ENCODE measurements around the gene DLG2. TPM values are rescaled to one million over a fixed set of nuclear protein-coding genes. Genes with fewer than 3 reads are reported as not detected.
"Not testable (repeated sequence)": the region's sequence is repeated elsewhere in the genome, so short reads cannot be mapped to it uniquely, and the experiment has no call there.

Gene DLG2
- polyA plus RNA-seq, 6 donors from 2014 or later = 0.93 to 2.4 (median 1.3) TPM

DNA sequence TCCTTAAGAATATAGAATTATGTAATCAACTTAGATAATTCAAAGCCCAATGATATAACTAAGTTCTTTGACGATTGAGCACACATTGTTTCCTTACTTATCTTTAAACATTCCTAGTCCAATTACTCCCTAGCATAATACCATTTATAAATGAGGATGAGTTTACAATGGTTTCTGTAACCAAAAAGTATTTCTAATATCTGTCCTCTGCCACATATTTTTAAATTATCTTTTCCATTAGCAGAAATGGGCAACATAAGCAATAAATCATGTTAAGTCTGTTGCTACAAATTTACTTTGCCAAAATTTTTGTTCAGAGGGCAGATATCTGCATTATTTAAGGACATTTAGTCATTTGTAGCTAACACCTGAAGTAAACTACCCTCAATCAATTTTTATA lies 31.0 kb upstream of the DLG2 start:
- H3K4me1 Mint-ChIP-seq = peaks cover 19 to 38% (median 33%) of the 10 kb centered on the region in 3 donors
- H3K36me3 Mint-ChIP-seq = peaks cover 12% of the 10 kb centered on the region in 2 donors
- no peak for DNase-seq
- no peak overlapping the region for H3K4me3 Mint-ChIP-seq
- ATAC-seq (ENCODE audit: low read depth in 2 of 2) = no peak
- H3K27ac Mint-ChIP-seq = no peak overlapping the region
- H3K27me3 Mint-ChIP-seq = no peaks in the 10 kb centered on the region
- H3K9me3 Mint-ChIP-seq = no peaks in the 10 kb centered on the region

DNA sequence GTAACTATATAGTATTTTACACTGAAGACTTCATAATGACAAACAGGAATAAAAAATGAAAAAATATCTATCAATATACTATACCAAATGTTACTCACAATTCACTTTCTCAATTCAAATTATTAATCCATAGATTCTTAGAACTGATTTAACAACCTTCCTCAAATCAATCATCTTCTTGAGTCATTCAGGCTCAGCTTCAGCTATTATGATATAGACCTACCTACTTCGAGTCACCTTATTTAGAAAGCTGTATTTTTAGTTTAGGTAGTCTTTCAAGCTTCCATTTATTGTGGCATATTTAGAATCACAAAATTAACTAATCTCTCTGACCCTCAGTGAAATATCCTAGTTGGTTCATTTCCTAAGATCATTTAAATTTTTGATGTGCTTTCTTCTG lies 29.6 kb upstream of the DLG2 start:
- H3K36me3 Mint-ChIP-seq = peaks cover 12% of the 10 kb centered on the region in 2 donors
- no peaks in the 10 kb centered on the region for H3K9me3 Mint-ChIP-seq
- ATAC-seq (ENCODE audit: low read depth in 2 of 2) (no peak), DNase-seq (no peak)
- peak overlapping the region in 1 of 8 donors; percentile 25 for H3K4me3 Mint-ChIP-seq
- H3K27ac Mint-ChIP-seq = peak overlapping the region in 1 of 6 donors; percentile 7
- H3K27me3 Mint-ChIP-seq = no peaks in the 10 kb centered on the region
- H3K4me1 Mint-ChIP-seq = peaks cover 14 to 36% (median 27%) of the 10 kb centered on the region in 3 donors

GRCh38 chr11:85654343-85654742 lies 27.2 kb upstream of the DLG2 start:
- not testable (repeated sequence) for H3K27ac Mint-ChIP-seq; DNase-seq; H3K27me3 Mint-ChIP-seq; H3K4me3 Mint-ChIP-seq; H3K9me3 Mint-ChIP-seq; ATAC-seq (ENCODE audit: low read depth in 2 of 2); H3K36me3 Mint-ChIP-seq
- H3K4me1 Mint-ChIP-seq = peaks cover 5 to 23% (median 16%) of the 10 kb centered on the region in 3 donors

DNA sequence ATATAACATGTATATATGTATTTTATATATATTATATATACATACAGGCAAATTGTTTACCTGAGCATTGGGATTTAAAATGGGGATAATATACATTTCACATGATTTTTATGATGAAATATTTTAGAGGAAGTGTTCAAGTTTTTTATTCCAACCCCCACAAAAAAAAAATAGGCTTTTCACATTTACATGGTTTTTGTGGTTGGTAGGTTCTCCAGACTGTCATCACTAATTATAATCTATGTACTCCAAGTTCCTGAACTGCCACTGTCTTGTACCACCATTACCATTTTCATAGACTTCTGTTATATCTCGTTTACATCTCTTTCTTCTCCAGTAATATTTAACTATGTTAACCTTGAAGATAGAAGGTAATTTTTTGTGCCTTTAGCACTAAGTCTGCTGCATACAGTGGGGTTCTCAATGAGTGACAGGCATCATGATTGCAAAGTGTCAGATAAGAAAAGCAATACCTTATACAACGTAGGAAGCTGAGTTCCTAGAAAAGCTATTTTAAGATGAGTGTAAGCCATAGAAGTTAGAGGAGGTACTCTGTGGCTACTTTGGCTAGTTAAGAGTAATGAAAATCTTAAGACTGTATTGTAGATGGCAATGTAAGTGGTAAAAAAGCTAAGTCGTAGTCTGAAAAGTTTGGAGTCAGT lies 25.8 kb upstream of the DLG2 start:
- Mint-ChIP-seq H3K27ac (peak overlapping the region in 1 of 6 donors; percentile 38), H3K27me3 (no peaks in the 10 kb centered on the region), H3K4me3 (no peak overlapping the region), H3K36me3 (no peaks in the 10 kb centered on the region), H3K4me1 (peaks cover 11 to 28% (median 16%) of the 10 kb centered on the region in 3 donors), H3K9me3 (no peaks in the 10 kb centered on the region)
- no peak for DNase-seq
- ATAC-seq (ENCODE audit: low read depth in 2 of 2) = no peak

DNA sequence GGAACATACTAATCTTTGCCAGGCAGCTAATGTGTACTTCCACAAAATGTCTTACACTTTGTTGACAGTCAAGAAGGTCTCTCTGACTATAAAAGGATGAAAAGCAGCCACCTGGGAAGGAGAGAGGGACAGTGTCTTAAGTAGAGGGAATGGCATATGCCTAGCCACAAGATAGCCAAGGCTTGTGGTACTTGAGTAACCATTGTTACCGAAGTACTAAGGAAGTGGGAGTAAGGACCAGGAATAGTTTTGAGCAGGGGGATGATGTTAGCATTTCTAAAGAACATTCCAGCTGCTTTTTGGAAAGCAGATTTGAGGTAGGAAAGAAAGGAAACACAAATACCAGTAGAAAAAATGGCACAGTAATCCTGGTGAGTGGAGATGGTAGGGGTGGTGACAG lies 24.0 kb upstream of the DLG2 start:
- Mint-ChIP-seq H3K36me3 (no peaks in the 10 kb centered on the region), H3K27me3 (no peaks in the 10 kb centered on the region), H3K27ac (no peak overlapping the region), H3K4me3 (peak overlapping the region in 1 of 8 donors; percentile 6), H3K4me1 (peaks cover 14 to 37% (median 16%) of the 10 kb centered on the region in 3 donors), H3K9me3 (no peaks in the 10 kb centered on the region)
- no peak for ATAC-seq (ENCODE audit: low read depth in 2 of 2)
- DNase-seq = no peak

DNA sequence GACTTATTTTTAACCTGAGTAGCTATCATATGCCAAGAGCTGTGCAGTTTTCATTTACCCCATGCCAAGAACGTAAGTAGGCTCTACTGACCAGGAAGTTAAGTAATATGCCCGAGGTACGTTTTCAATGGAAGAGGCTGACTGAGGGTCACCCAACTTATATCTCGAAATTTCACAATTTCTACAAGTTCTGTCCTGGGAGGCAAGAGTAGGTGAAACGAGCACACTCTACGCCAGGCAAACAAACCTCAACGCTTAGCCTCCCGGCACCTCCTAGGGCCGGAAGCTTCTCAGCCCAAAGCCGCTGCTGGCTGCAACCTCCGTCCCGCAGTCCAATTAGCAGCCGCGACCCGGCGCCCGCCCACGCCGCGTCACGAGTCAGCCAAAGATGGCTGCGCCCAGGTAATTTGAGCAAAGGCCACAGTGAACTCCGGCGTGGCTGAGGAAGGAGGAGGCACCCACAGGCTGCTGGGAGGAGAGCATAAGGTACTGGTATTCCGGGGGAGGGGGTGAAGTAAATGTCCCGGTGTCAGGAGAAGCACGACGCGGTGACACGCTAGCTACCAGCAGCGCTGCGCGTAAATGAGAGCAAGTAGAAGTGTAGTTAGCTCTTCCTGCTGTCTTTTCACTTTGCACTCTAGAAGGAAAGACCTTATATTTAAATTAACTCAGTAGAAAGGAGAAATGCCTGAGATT lies 20.6 kb upstream of the DLG2 start, which contains the start of gene TMEM126A:
TSS of gene TMEM126A (plus strand) at position 364 of the 696 bp plus-strand sequence. CDS start 2,289 bp downstream, outside the sequence.
- Mint-ChIP-seq H3K27me3 (peaks cover 16 to 23% (median 21%) of the 10 kb centered on the region in 3 donors), H3K36me3 (no peaks in the 10 kb centered on the region), H3K9me3 (no peaks in the 10 kb centered on the region), H3K4me1 (peaks cover 10 to 35% (median 14%) of the 10 kb centered on the region in 3 donors), H3K27ac (peak within 1 kb of the TSS; percentile 94 to 98 (median 96)), H3K4me3 (peak within 1 kb of the TSS; percentile 90 to 100 (median 98))
- peak; percentile 87 for DNase-seq
- ATAC-seq (ENCODE audit: low read depth in 2 of 2) = peak; percentile 99

GRCh38 chr11:85647078-85647477 lies 19.9 kb upstream of the DLG2 start:
- Mint-ChIP-seq H3K27me3 (peaks cover 20 to 28% (median 28%) of the 10 kb centered on the region in 3 donors), H3K36me3 (no peaks in the 10 kb centered on the region), H3K27ac (peak overlapping the region; percentile 94 to 98 (median 96)), H3K9me3 (no peaks in the 10 kb centered on the region), H3K4me3 (peak overlapping the region; percentile 90 to 100 (median 98)), H3K4me1 (peaks cover 10 to 30% (median 14%) of the 10 kb centered on the region in 3 donors)
- DNase-seq (no peak), ATAC-seq (ENCODE audit: low read depth in 2 of 2) (no peak)

- peaks cover 0 to 12% (median 5%) of the 10 kb centered on the region in 3 donors for H3K4me1 Mint-ChIP-seq
- H3K4me3 Mint-ChIP-seq = peak overlapping the region in 1 of 8 donors; percentile 16
- H3K36me3 Mint-ChIP-seq = no peaks in the 10 kb centered on the region
- no peak overlapping the region for H3K27ac Mint-ChIP-seq
- peaks cover 20 to 35% (median 33%) of the 10 kb centered on the region in 3 donors for H3K27me3 Mint-ChIP-seq
- ATAC-seq (ENCODE audit: low read depth in 2 of 2) (no peak), DNase-seq (no peak)
- no peaks in the 10 kb centered on the region for H3K9me3 Mint-ChIP-seq
Measured at GRCh38 chr11:85643191-85643614, 16.1 kb upstream of the DLG2 start.

GRCh38 chr11:85634747-85635146 lies 7.6 kb upstream of the DLG2 start:
- DNase-seq = no peak
- H3K36me3 Mint-ChIP-seq = peaks cover 7 to 20% of the 10 kb centered on the region in 2 donors
- no peak overlapping the region for H3K4me3 Mint-ChIP-seq
- H3K4me1 Mint-ChIP-seq = peaks cover 0 to 6% (median 0%) of the 10 kb centered on the region in 3 donors
- no peaks in the 10 kb centered on the region for H3K9me3 Mint-ChIP-seq
- no peak overlapping the region for H3K27ac Mint-ChIP-seq
- ATAC-seq (ENCODE audit: low read depth in 2 of 2) = no peak
- H3K27me3 Mint-ChIP-seq = no peaks in the 10 kb centered on the region

DNA sequence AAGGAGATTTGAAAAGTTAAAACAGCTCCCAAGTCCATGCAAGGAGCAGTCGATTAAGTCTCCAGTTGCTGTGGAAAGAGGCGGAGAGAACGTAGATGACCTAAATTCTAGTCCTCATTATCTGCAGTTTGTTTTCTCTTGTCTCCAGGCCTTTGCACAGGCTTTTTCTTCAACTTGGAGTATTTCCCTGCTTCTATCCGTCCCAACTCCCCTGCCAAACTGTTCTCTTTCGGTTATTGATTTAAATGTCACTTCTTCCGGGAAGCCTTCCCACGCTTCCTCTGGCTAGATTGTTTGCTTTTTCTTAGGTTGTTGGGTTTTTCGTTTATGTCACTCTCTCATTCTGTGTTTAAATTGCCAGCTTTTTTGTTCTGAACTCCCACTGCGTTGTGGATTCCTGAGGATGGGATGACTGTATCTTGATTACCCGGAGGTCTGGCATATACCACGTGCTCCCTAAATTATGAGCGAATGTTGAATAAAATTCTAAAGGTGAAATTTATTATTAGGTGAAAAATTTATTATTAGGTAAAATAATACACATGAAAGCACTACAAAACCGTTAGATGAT lies 1.7 kb upstream of the DLG2 start:
- Mint-ChIP-seq H3K27me3 (no peaks in the 10 kb centered on the region), H3K9me3 (no peaks in the 10 kb centered on the region), H3K27ac (peak overlapping the region; percentile 92 to 99 (median 97)), H3K4me1 (peaks cover 22 to 45% (median 26%) of the 10 kb centered on the region in 3 donors), H3K4me3 (peak overlapping the region; percentile 95 to 100 (median 99)), H3K36me3 (peaks cover 0 to 10% of the 10 kb centered on the region in 2 donors)
- no peak for DNase-seq
- peak; percentile 1 for ATAC-seq (ENCODE audit: low read depth in 2 of 2)

DNA sequence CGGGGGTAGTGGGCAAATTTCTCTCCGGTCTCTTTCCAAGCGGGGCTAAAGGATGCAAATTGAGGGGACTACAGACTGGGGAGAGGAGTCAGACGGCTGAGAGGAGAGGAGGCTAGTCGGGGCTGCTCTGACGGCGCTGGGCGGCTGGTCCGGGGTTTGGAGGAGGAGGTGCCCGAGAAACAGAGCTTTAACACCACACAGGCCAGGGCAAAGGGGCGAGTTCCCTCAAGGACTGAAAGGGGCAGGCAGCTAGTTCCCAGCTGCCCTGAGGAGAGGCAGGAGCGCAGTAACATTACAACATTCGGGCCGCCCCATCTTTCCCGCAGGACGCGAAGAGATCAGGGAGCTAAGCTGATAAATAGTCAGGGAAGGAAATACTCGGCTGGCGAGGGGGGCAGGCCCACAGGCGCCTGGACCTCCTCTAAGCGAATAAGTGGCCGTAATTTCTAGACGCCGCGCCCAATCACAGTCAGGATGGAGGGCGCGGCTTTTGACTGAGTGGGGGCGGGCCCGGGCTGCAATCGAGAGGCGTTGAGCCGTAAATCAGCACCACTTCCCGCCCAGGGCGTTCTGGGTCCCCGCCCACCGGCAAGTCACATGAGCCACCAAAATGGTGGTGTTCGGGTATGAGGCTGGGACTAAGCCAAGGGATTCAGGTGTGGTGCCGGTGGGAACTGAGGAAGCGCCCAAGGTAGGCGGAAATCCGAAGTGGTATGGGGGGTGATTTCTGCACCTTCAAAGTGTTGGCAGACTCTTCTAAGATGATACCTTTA lies 1.0 kb upstream of the DLG2 start, which contains the start of gene TMEM126B:
TSS of gene TMEM126B (plus strand) at position 596 of the 773 bp plus-strand sequence. CDS start at position 611, 15 bp downstream.
- no peaks in the 10 kb centered on the region for H3K27me3 Mint-ChIP-seq
- peaks cover 0 to 10% of the 10 kb centered on the region in 2 donors for H3K36me3 Mint-ChIP-seq
- H3K4me3 Mint-ChIP-seq = peak within 1 kb of the TSS; percentile 95 to 100 (median 99)
- no peaks in the 10 kb centered on the region for H3K9me3 Mint-ChIP-seq
- peaks cover 22 to 45% (median 26%) of the 10 kb centered on the region in 3 donors for H3K4me1 Mint-ChIP-seq
- peak; percentile 96 to 97 for ATAC-seq (ENCODE audit: low read depth in 2 of 2)
- DNase-seq = peak; percentile 95
- H3K27ac Mint-ChIP-seq = peak within 1 kb of the TSS; percentile 92 to 99 (median 97)

GRCh38 chr11:85626496-85626895 lies 648 bp downstream of the DLG2 start:
- H3K36me3 Mint-ChIP-seq = peaks cover 2 to 9% of the 10 kb centered on the region in 2 donors
- peak overlapping the region in 7 of 8 donors; percentile 95 to 100 (median 99) for H3K4me3 Mint-ChIP-seq
- ATAC-seq (ENCODE audit: low read depth in 2 of 2) = no peak
- no peak for DNase-seq
- no peaks in the 10 kb centered on the region for H3K27me3 Mint-ChIP-seq
- peak overlapping the region in 2 of 6 donors; percentile 54 to 97 for H3K27ac Mint-ChIP-seq
- peaks cover 22 to 45% (median 26%) of the 10 kb centered on the region in 3 donors for H3K4me1 Mint-ChIP-seq
- no peaks in the 10 kb centered on the region for H3K9me3 Mint-ChIP-seq
